IMR-90 (cell line): Measurements from ENCODE around the gene IL17D. TPM values are rescaled to one million over a fixed set of nuclear protein-coding genes. Genes with fewer than 3 reads are reported as not detected.

Experiments
- ATAC-seq: fragments of 200-7000 bp; cut with Tn5 transposase; 2 replicates; pipeline ENCODE4 v1.9.1; 2020; ENCODE audit warnings: low read depth, mild to moderate bottlenecking, moderate library complexity
- BruUV-seq: library from RNA; stranded (reverse); fragments of 400-500 nt; replicated peaks from 2 replicates; lab custom pipeline; 2021; lab: Mats Ljungman, UMichigan
- CTCF ChIA-PET: fragments of 300-600 bp; formaldehyde crosslinking; extraction: SDS; loops from one replicate; lab custom pipeline; 2021; ENCODE audit warnings: antibody characterized with exemption; lab: Yijun Ruan, JAX
- POLR2A ChIA-PET: fragments of 300-600 bp; sonication (Branson Sonifier 250); formaldehyde crosslinking; loops from one replicate; lab custom pipeline; 2022; ENCODE audit warnings: antibody characterized with exemption; ENCODE audit not compliant: unreplicated experiment; lab: Charles Lee
- DNase-seq: peaks from one replicate; pipeline ENCODE4 v3.0.0; 2013
- H2AFZ ChIP-seq: replicated peaks from 2 replicates; pipeline ENCODE3; 2013; ENCODE audit warnings: low read length, mild to moderate bottlenecking; ENCODE audit not compliant: poor library complexity
- H2AK5ac ChIP-seq: 2 replicates; pipeline ENCODE4 v1.6.1; 2013; ENCODE audit warnings: low read depth, low read length, inconsistent platforms
- H2AK9ac ChIP-seq: replicated peaks from 2 replicates; pipeline ENCODE3; 2013; ENCODE audit warnings: mild to moderate bottlenecking, low read depth, low read length, moderate library complexity; ENCODE audit not compliant: poor library complexity
- H2BK120ac ChIP-seq: 2 replicates; pipeline ENCODE4 v1.6.1; 2013; ENCODE audit warnings: low read depth, low read length, inconsistent platforms
- H2BK15ac ChIP-seq: 3 replicates; pipeline ENCODE4 v1.6.1; 2013; ENCODE audit warnings: low read depth, low read length, inconsistent platforms
- H2BK20ac ChIP-seq: 2 replicates; pipeline ENCODE4 v1.6.1; 2013; ENCODE audit warnings: low read depth, mild to moderate bottlenecking, inconsistent platforms, low read length, moderate library complexity
- H2BK5ac ChIP-seq: 2 replicates; pipeline ENCODE4 v1.6.1; 2013; ENCODE audit warnings: mild to moderate bottlenecking, low read depth, low read length, inconsistent platforms; ENCODE audit not compliant: poor library complexity, severe bottlenecking
- H3K14ac ChIP-seq: replicated peaks from 2 replicates; pipeline ENCODE4 v1.6.1; 2013; ENCODE audit warnings: low read depth, low read length, inconsistent platforms
- H3K18ac ChIP-seq: 2 replicates; pipeline ENCODE4 v1.6.1; 2013; ENCODE audit warnings: low read depth, low read length, control low read depth
- H3K23ac ChIP-seq: 2 replicates; pipeline ENCODE4 v1.6.1; 2013; ENCODE audit warnings: low read depth, low read length, inconsistent platforms
- H3K27ac ChIP-seq: 2 replicates; pipeline ENCODE4 v1.5.1; 2013; ENCODE audit warnings: mild to moderate bottlenecking, control low read depth, low read length; ENCODE audit not compliant: insufficient read depth
- H3K27me3 ChIP-seq: 2 replicates; pipeline ENCODE4 v1.6.1; 2013; ENCODE audit warnings: low read length; ENCODE audit not compliant: control insufficient read depth, insufficient read depth
- H3K36me3 ChIP-seq: 2 replicates; pipeline ENCODE4 v1.6.1; 2013; ENCODE audit warnings: low read length, mixed read lengths; ENCODE audit not compliant: control insufficient read depth, insufficient read depth
- H3K4ac ChIP-seq: 2 replicates; pipeline ENCODE4 v1.6.1; 2013; ENCODE audit warnings: low read depth, low read length, inconsistent platforms
- H3K4me1 ChIP-seq: 2 replicates; pipeline ENCODE4 v1.6.1; 2013; ENCODE audit warnings: low read length, mixed read lengths; ENCODE audit not compliant: control insufficient read depth, insufficient read depth
- H3K4me2 ChIP-seq: 2 replicates; pipeline ENCODE4 v1.6.1; 2013; ENCODE audit warnings: low read depth, mild to moderate bottlenecking, control low read depth, low read length, moderate library complexity
- H3K4me3 ChIP-seq: 2 replicates; pipeline ENCODE4 v1.5.1; 2013; ENCODE audit warnings: low read depth, mild to moderate bottlenecking, control low read depth, low read length, moderate library complexity; ENCODE audit not compliant: insufficient read depth
- H3K56ac ChIP-seq: 2 replicates; pipeline ENCODE4 v1.6.1; 2013; ENCODE audit warnings: low read length, inconsistent platforms; ENCODE audit not compliant: insufficient read depth; ENCODE audit errors: extremely low read depth
- H3K79me1 ChIP-seq, 2 experiments: 2 replicates each; pipeline ENCODE4 v1.6.1; 2013; ENCODE audit warnings: low read length in 2 of 2, inconsistent platforms in 1 of 2, low read depth in 1 of 2
- H3K9ac ChIP-seq: 2 replicates; pipeline ENCODE4 v1.6.1; 2013; ENCODE audit warnings: low read depth, low read length, control low read depth
- H3K9me1 ChIP-seq: 2 replicates; pipeline ENCODE4 v1.6.1; 2013; ENCODE audit warnings: low read length, inconsistent platforms; ENCODE audit not compliant: insufficient read depth
- H3K9me3 ChIP-seq: 2 replicates; pipeline ENCODE4 v1.6.1; 2013; ENCODE audit warnings: low read length; ENCODE audit not compliant: control insufficient read depth, insufficient read depth
- H4K20me1 ChIP-seq: 2 replicates; pipeline ENCODE4 v1.6.1; 2013; ENCODE audit warnings: low read length, inconsistent platforms; ENCODE audit not compliant: insufficient read depth
- H4K5ac ChIP-seq: 2 replicates; pipeline ENCODE4 v1.6.1; 2013; ENCODE audit warnings: mild to moderate bottlenecking, low read depth, low read length, control low read depth
- H4K8ac ChIP-seq, 2 experiments: 2 replicates each; pipeline ENCODE4 v1.6.1; 2013; ENCODE audit warnings: low read depth in 2 of 2, low read length in 2 of 2, control low read depth in 1 of 2, inconsistent platforms in 1 of 2
- H4K91ac ChIP-seq: 2 replicates; pipeline ENCODE4 v1.6.1; 2013; ENCODE audit warnings: low read depth, low read length, inconsistent platforms; ENCODE audit not compliant: insufficient read depth
- CEBPB ChIP-seq: IDR thresholded peaks from 2 replicates; pipeline ENCODE4 v1.6.1; 2012; ENCODE audit warnings: low read depth, low read length, improper control_type of control experiment
- CHD1 ChIP-seq: IDR thresholded peaks from 2 replicates; pipeline ENCODE4 v1.6.1; 2012; ENCODE audit warnings: low read depth, low read length, improper control_type of control experiment
- CTCF ChIP-seq: conservative IDR thresholded peaks from 2 replicates; pipeline ENCODE4 v1.5.1; 2012; ENCODE audit warnings: mild to moderate bottlenecking, low read depth, low read length, improper control_type of control experiment
- ELK1 ChIP-seq: fragments of 150-350 bp; IDR thresholded peaks from 2 replicates; pipeline ENCODE4 v1.6.1; 2016; ENCODE audit warnings: low read depth, mild to moderate bottlenecking, low read length, moderate library complexity, borderline replicate concordance
- MAFK ChIP-seq: IDR thresholded peaks from 2 replicates; pipeline ENCODE4 v1.6.1; 2012; ENCODE audit warnings: low read depth, low read length, improper control_type of control experiment
- MAZ ChIP-seq: IDR thresholded peaks from 2 replicates; pipeline ENCODE4 v1.6.1; 2012; ENCODE audit warnings: low read depth, mild to moderate bottlenecking, low read length, improper control_type of control experiment, moderate library complexity, borderline replicate concordance
- NFE2L2 ChIP-seq: fragments of 150-350 bp; IDR thresholded peaks from 2 replicates; pipeline ENCODE4 v1.6.1; 2016; ENCODE audit warnings: low read depth, mild to moderate bottlenecking, low read length
- POLR2A ChIP-seq: IDR thresholded peaks from 2 replicates; pipeline ENCODE4 v1.6.1; 2012; ENCODE audit warnings: mild to moderate bottlenecking, low read depth, low read length
- RCOR1 ChIP-seq: IDR thresholded peaks from 2 replicates; pipeline ENCODE4 v1.6.1; 2012; ENCODE audit warnings: mild to moderate bottlenecking, low read length, improper control_type of control experiment; ENCODE audit not compliant: insufficient replicate concordance
- USF2 ChIP-seq: fragments of 150-350 bp; IDR thresholded peaks from 2 replicates; pipeline ENCODE4 v1.6.1; 2017; ENCODE audit warnings: mild to moderate bottlenecking, antibody characterized with exemption, low read length, low read depth
- WGBS, 2 experiments: methylation state at CpG; one replicate each; pipeline versions ENCODE4 v1.1.5 to v1.1.7; 2013; ENCODE audit warnings: missing lambda C conversion rate in 2 of 2; ENCODE audit not compliant: insufficient read length in 1 of 2; ENCODE audit errors: extremely low coverage in 2 of 2; 5-methylcytosine and 5-hydroxymethylcytosine counted together
- dilution Hi-C: fragments of 300-500 bp; cut with HindIII; formaldehyde crosslinking; loops from one replicate; pipeline ENCODE4 v1.14.3; 2018; ENCODE audit warnings: low sequenced_read_pairs; ENCODE audit not compliant: unreplicated experiment
- in situ Hi-C: fragments of 300-500 bp; cut with MboI; formaldehyde crosslinking; loops from 3 replicates; pipeline ENCODE4 v1.14.3; 2019; ENCODE audit warnings: low sequenced_read_pairs, inconsistent platforms, mixed read lengths
- intact Hi-C: fragments of 100-400 bp; cut with micrococcal nuclease; formaldehyde crosslinking; loops from 2 replicates; pipeline ENCODE4 v1.10.0; 2022
- polyA plus RNA-seq, 3 experiments: library from polyadenylated mRNA; depleted of rRNA; stranded (reverse); fragments of >200 nt; gene quantifications; 2 replicates each; pipeline ENCODE4 v1.2.3, GENCODE V29; 2012; ENCODE audit warnings: low replicate concordance in 1 of 3
- total RNA-seq: library from RNA; depleted of rRNA; stranded (reverse); fragments of >200 nt; gene quantifications from 2 replicates; pipeline ENCODE4 v1.2.3, GENCODE V29; 2012

IL17D gene
- total and polyA plus RNA-seq, 2 of the 4 experiments (the other 2 are of a cell fraction) = 0.72 to 1.4 TPM

GRCh38 chr13:20720499-20720898 lies 17.0 kb downstream of the IL17D start:
- H2BK20ac ChIP-seq = no peak overlapping the region
- no peaks in the 10 kb centered on the region for H4K20me1 ChIP-seq
- no peak overlapping the region for H3K23ac ChIP-seq
- no peak overlapping the region for H3K4me2 ChIP-seq
- H3K79me1 ChIP-seq = no peaks in the 10 kb centered on the region
- H2BK120ac ChIP-seq = no peak overlapping the region
- H3K14ac ChIP-seq = no peak overlapping the region
- H3K9ac ChIP-seq = no peak overlapping the region
- CTCF ChIA-PET = no interaction called here
- H2BK5ac ChIP-seq = no peak overlapping the region
- dilution Hi-C loops (no loop called here), intact Hi-C loops (no loop called here), in situ Hi-C loops (loop anchor here (25.0 kb wide), 1 partner anchor 533 kb away; the partner anchor contains the start of gene GJB2)
- no peak overlapping the region for H3K27ac ChIP-seq
- no peak overlapping the region for H2BK15ac ChIP-seq
- H4K91ac ChIP-seq = no peak overlapping the region
- POLR2A ChIA-PET = interaction anchor here (0.6 kb wide), 1 partner anchor 436 kb away, joined by 11 read pairs; no protein-coding TSS in a partner anchor
- H3K4me3 ChIP-seq = no peak overlapping the region
- ATAC-seq (no peak), DNase-seq (no peak)
- H2AFZ ChIP-seq = no peak overlapping the region
- no TSS peak for BruUV-seq
- no peak for TF ChIP-seq CHD1
- no peak for TF ChIP-seq MAFK
- no peak for TF ChIP-seq MAZ
- no peak for TF ChIP-seq CEBPB
- TF ChIP-seq USF2 = no peak
- TF ChIP-seq POLR2A = no peak
- TF ChIP-seq RCOR1 = no peak
- TF ChIP-seq CTCF = no peak
- no peak for TF ChIP-seq NFE2L2
- TF ChIP-seq ELK1 = no peak
- peaks cover 2% of the 10 kb centered on the region; the same call in 1 of the 2 replicates for H3K4me1 ChIP-seq
- 80% methylated on average over 1 of the region's 11 CpGs; no CpG with 5 or more reads in 1 of the 2 experiments for WGBS, 2 experiments
- no peaks in the 10 kb centered on the region for H3K36me3 ChIP-seq
- H3K4ac ChIP-seq = no peak overlapping the region
- no peak overlapping the region for H3K56ac ChIP-seq
- H3K9me3 ChIP-seq = no peaks in the 10 kb centered on the region
- no peak overlapping the region for H3K18ac ChIP-seq
- H3K27me3 ChIP-seq = peaks cover 7% of the 10 kb centered on the region; the same call in 1 of the 2 replicates
- no peak overlapping the region for H4K5ac ChIP-seq
- peaks cover 6% of the 10 kb centered on the region; the same call in 1 of the 2 replicates for H3K9me1 ChIP-seq
- no peak overlapping the region for H2AK5ac ChIP-seq
- H4K8ac ChIP-seq = no peak overlapping the region
- H2AK9ac ChIP-seq = no peak overlapping the region
